A549 (cell line): ENCODE measurements around the gene IGHMBP2.

Experiments used
- CEBPB ChIP-seq, 2 experiments: fragments of >200 bp in 1 of 2; sonication (Bioruptor Twin) in 1 of 2; formaldehyde crosslinking in 1 of 2; IDR thresholded peaks; 2 replicates each; pipeline ENCODE4 v1.6.1; 2012 to 2016
- CTCF ChIP-seq: fragments of >200 bp; sonication (Bioruptor Twin); formaldehyde crosslinking; IDR thresholded peaks from 3 replicates; pipeline ENCODE4 v1.5.1; 2016
- EP300 ChIP-seq, 2 experiments: fragments of >200 bp; sonication (Bioruptor Twin); formaldehyde crosslinking; IDR thresholded peaks; 2 replicates in 1 of 2; 3 replicates in 1 of 2; pipeline ENCODE4 v1.6.1; 2016 to 2017
- ESRRA ChIP-seq: fragments of 150-350 bp; IDR thresholded peaks from 2 replicates; pipeline ENCODE4 v1.6.1; 2014; ENCODE audit warnings: mild to moderate bottlenecking, low read length, borderline replicate concordance
- JUN ChIP-seq, 2 experiments: fragments of >200 bp; sonication (Bioruptor Twin); formaldehyde crosslinking; IDR thresholded peaks; 2 replicates in 1 of 2; 3 replicates in 1 of 2; pipeline ENCODE4 v1.6.1; 2016 to 2017
- NR3C1 ChIP-seq: fragments of >200 bp; sonication (Bioruptor Twin); formaldehyde crosslinking; IDR thresholded peaks from 3 replicates; pipeline ENCODE4 v1.6.1; 2017
- POLR2A ChIP-seq: IDR thresholded peaks from 2 replicates; pipeline ENCODE4 v1.6.1; 2012; ENCODE audit warnings: mild to moderate bottlenecking, low read length
- POLR2AphosphoS2 ChIP-seq: conservative IDR thresholded peaks from 2 replicates; pipeline ENCODE4 v1.6.1; 2012; ENCODE audit warnings: low read length, improper control_type of control experiment, inconsistent platforms
- RFX5 ChIP-seq: fragments of 450-650 bp; IDR thresholded peaks from 2 replicates; pipeline ENCODE4 v1.7.1; 2014; ENCODE audit warnings: antibody characterized with exemption, mild to moderate bottlenecking, moderate library complexity
- ZNF302 ChIP-seq: fragments of 250-450 bp; sonication (Bioruptor Pico); IDR thresholded peaks from 2 replicates; pipeline ENCODE4 v1.9.0; 2021; ENCODE audit warnings: inconsistent platforms, mild to moderate bottlenecking, moderate library complexity
- ZSCAN20 ChIP-seq: fragments of 250-450 bp; sonication (Bioruptor Pico); IDR thresholded peaks from 2 replicates; pipeline ENCODE4 v1.8.0; 2022; ENCODE audit warnings: mild to moderate bottlenecking, moderate library complexity

GRCh38 chr11:68905421-68906360 lies 2.0 kb downstream of the IGHMBP2 start:
- TF ChIP-seq EP300 (IDR thresholded peaks at IDR 0.05) (no peak), CTCF (no peak), NR3C1 (no peak), ZNF302 (no peak), ESRRA (no peak), ZSCAN20 (CRISPR knock-in tag) (no peak), POLR2A (no peak), CEBPB (IDR thresholded peaks at IDR 0.05) (no peak), RFX5 (no peak), JUN (IDR thresholded peaks at IDR 0.05) (no peak), POLR2AphosphoS2 (no peak)
